Measurements from ENCODE around the gene FHAD1.

Gene FHAD1

DNA sequence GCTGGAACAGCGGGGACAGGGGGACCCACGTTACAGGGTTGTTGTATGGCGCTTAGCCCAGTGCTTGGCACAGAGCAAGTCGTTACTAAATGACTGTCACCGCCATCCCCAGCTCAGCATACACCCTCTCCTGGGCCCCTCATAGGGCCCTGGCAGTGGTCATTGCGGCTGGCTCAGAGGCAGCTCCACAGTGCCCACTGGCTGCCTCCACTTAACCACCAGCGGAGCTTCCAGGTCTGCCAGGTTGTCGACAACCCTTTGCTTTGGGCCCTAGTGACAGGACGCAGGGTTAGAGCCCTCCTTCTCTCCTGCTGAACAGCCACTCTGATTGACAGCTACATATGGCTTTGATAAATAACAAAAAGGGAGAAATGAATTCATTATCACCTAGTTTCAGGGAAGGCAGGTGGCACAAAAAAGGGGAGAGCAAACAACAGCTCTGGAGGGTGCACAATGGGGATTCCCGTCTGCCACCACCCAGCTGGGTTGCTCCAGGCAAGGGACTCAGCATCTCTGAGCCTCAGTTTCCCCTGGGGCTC is 167.5 kb downstream of the FHAD1 start:
- Histone ChIP-seq H2AK5ac (ENCODE audit: low read length, severe bottlenecking) (no peak overlapping the region), H4K8ac (ENCODE audit: low read length) (no peak overlapping the region), H2BK5ac (ENCODE audit: low read depth, low read length, poor library complexity, severe bottlenecking) (no peak overlapping the region), H3K4ac (ENCODE audit: low read depth in 1 of 2, low read length in 2 of 2) (no peak overlapping the region), H4K91ac (ENCODE audit: low read length) (no peak overlapping the region), H3K27ac (ENCODE audit: low read length, poor library complexity, severe bottlenecking) (no peak overlapping the region), H3K4me1 (ENCODE audit: control insufficient read depth, insufficient read depth, low read depth, low read length) (peaks cover 46% of the 10 kb centered on the region), H2BK120ac (ENCODE audit: low read depth, low read length) (no peak overlapping the region), H3K4me3 (ENCODE audit: insufficient read depth in 1 of 2, low read depth in 1 of 2, low read length in 2 of 2) (no peak overlapping the region), H3K9me3 (ENCODE audit: control insufficient read depth, low read length) (no peaks in the 10 kb centered on the region), H2BK12ac (ENCODE audit: low read length in 2 of 2) (no peak overlapping the region), H3K79me1 (replicated peaks; ENCODE audit: low read length, poor library complexity, severe bottlenecking) (peaks cover 41% of the 10 kb centered on the region), H3K14ac (ENCODE audit: low read length in 2 of 2) (no peak overlapping the region), H3K27me3 (ENCODE audit: control insufficient read depth in 1 of 2, insufficient read depth in 1 of 2, low read length in 2 of 2) (no peaks in the 10 kb centered on the region), H3K23ac (ENCODE audit: low read length in 2 of 2) (no peak overlapping the region), H3K18ac (ENCODE audit: low read depth in 1 of 2, low read length in 2 of 2) (no peak overlapping the region), H2BK15ac (ENCODE audit: low read depth, poor library complexity, severe bottlenecking) (no peak overlapping the region), H2AFZ (ENCODE audit: low read depth, low read length) (no peak overlapping the region), H3K9ac (ENCODE audit: low read length) (no peak overlapping the region), H3K36me3 (ENCODE audit: control insufficient read depth in 1 of 2, insufficient read depth in 2 of 2, low read depth in 1 of 2, low read length in 2 of 2) (peaks cover 3 to 6% of the 10 kb centered on the region in 2 experiments), H3K4me2 (ENCODE audit: low read length, poor library complexity, severe bottlenecking) (no peak overlapping the region)
- no peak for DNase-seq
- 94% methylated on average over 8 of the region's 10 CpGs for WGBS

DNA sequence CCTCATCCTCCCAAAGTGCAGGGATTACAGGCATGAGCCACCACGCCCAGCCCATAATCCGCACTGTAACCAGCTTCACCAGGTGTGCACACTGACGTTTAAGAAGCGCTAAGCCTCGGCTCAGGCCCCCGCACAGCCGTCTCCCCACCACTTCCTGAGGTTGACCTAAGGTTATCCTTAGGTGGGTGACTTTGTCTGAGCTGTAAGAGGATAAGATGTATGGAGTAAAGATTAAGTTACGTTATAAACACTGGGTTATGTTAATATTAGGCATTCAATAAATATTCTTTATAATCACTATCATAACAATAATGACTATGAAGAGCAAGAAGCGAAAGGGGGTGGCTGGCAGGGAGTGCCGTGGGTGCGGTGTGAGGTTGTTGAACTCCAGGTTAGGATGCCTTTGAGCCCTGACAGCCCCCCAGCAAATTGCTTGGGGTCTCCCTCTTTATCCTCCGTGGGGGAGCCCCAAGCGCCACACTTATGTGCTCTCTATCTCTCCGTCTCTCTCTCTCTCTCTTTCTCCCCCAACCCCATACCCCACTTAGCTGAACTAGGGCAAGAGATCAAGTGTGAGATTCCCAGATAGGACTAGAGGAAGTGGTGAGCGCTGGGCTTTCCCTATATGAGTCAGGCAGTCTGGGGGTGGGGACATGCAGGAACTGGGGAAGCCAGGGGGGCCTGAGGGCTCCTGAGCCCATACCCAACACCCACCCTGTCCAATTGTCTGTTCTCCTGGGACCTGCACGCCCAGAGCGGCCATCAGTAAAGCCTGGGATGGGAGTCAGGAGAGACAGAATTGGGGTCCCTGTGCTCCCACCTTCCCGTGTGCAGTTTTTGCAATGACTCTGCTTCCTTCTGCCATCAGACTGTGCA is 170.3 kb downstream of the FHAD1 start:
- peak overlapping the region; percentile 20 for H3K4me2 ChIP-seq (ENCODE audit: low read length, poor library complexity, severe bottlenecking)
- peaks cover 29% of the 10 kb centered on the region for H3K4me1 ChIP-seq (ENCODE audit: control insufficient read depth, insufficient read depth, low read depth, low read length)
- no peaks in the 10 kb centered on the region for H3K27me3 ChIP-seq (ENCODE audit: control insufficient read depth in 1 of 2, insufficient read depth in 1 of 2, low read length in 2 of 2)
- peak overlapping the region; percentile 78 for H4K91ac ChIP-seq (ENCODE audit: low read length)
- H3K9me3 ChIP-seq (ENCODE audit: control insufficient read depth, low read length) = no peaks in the 10 kb centered on the region
- DNase-seq = peak; percentile 92
- H2AFZ ChIP-seq (ENCODE audit: low read depth, low read length) = no peak overlapping the region
- peak overlapping the region; percentile 47 to 86 for H2BK12ac ChIP-seq (ENCODE audit: low read length in 2 of 2)
- H3K9ac ChIP-seq (ENCODE audit: low read length) = peak overlapping the region; percentile 10
- no peak overlapping the region for H2BK5ac ChIP-seq (ENCODE audit: low read depth, low read length, poor library complexity, severe bottlenecking)
- H3K4me3 ChIP-seq (ENCODE audit: insufficient read depth in 1 of 2, low read depth in 1 of 2, low read length in 2 of 2) = no peak overlapping the region
- H3K79me1 ChIP-seq (replicated peaks; ENCODE audit: low read length, poor library complexity, severe bottlenecking) = peaks cover 37% of the 10 kb centered on the region
- H3K18ac ChIP-seq (ENCODE audit: low read depth in 1 of 2, low read length in 2 of 2) = peak overlapping the region; percentile 91 to 92
- no peak overlapping the region for H3K23ac ChIP-seq (ENCODE audit: low read length in 2 of 2)
- H2BK15ac ChIP-seq (ENCODE audit: low read depth, poor library complexity, severe bottlenecking) = peak overlapping the region; percentile 52
- peaks cover 3 to 11% of the 10 kb centered on the region in 2 experiments for H3K36me3 ChIP-seq (ENCODE audit: control insufficient read depth in 1 of 2, insufficient read depth in 2 of 2, low read depth in 1 of 2, low read length in 2 of 2)
- 47% methylated on average over 12 of the region's 18 CpGs for WGBS
- no peak overlapping the region for H2AK5ac ChIP-seq (ENCODE audit: low read length, severe bottlenecking)
- peak overlapping the region; percentile 79 for H4K8ac ChIP-seq (ENCODE audit: low read length)
- H3K14ac ChIP-seq (ENCODE audit: low read length in 2 of 2) = no peak overlapping the region
- H2BK120ac ChIP-seq (ENCODE audit: low read depth, low read length) = peak overlapping the region; percentile 22
- peak overlapping the region; percentile 47 for H3K27ac ChIP-seq (ENCODE audit: low read length, poor library complexity, severe bottlenecking)
- H3K4ac ChIP-seq (ENCODE audit: low read depth in 1 of 2, low read length in 2 of 2) = peak overlapping the region in 1 of 2 experiments; percentile 68

DNA sequence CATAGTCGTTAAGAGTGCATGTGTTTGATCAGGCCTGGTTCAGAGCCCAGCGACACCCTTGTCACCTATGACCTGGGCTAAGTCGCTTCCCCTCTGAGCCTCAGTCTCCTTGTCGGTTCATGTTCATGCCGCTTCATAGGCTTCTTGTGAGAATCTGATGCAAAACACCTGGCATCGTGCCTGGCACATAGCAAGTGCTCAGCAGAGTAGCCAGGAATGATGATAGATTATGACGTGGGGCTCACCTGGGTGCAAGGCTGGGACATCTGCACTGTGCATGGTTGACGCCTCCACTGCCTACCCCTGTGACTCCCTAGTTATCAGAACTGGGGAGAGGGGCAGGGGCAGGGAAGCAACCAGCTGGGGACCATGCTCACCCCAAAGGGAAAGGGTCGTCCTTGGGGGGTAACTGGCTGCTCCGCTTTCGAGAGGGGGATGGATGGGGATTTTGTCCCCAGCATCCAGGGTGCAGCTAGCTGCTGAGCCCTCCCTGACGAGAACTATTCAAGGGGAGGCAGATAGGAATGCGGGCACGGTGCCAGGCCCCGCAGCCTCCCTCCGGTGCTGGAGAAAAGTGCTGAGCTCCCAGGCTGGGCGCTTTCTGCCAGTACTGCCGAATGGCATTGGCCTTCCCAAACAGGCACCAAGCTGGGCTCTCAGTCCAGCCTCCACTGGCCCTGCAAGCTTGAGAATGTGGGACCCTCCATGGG is 171.9 kb downstream of the FHAD1 start:
- Histone ChIP-seq H3K9ac (ENCODE audit: low read length) (no peak overlapping the region), H4K91ac (ENCODE audit: low read length) (peak overlapping the region; percentile 57), H3K9me3 (ENCODE audit: control insufficient read depth, low read length) (no peaks in the 10 kb centered on the region), H3K4me2 (ENCODE audit: low read length, poor library complexity, severe bottlenecking) (no peak overlapping the region), H4K8ac (ENCODE audit: low read length) (peak overlapping the region; percentile 29), H3K14ac (ENCODE audit: low read length in 2 of 2) (no peak overlapping the region), H2BK12ac (ENCODE audit: low read length in 2 of 2) (peak overlapping the region; percentile 45 to 49), H3K4ac (ENCODE audit: low read depth in 1 of 2, low read length in 2 of 2) (peak overlapping the region; percentile 21 to 27), H3K36me3 (ENCODE audit: control insufficient read depth in 1 of 2, insufficient read depth in 2 of 2, low read depth in 1 of 2, low read length in 2 of 2) (peaks cover 3 to 11% of the 10 kb centered on the region in 2 experiments), H2AFZ (ENCODE audit: low read depth, low read length) (no peak overlapping the region), H3K27me3 (ENCODE audit: control insufficient read depth in 1 of 2, insufficient read depth in 1 of 2, low read length in 2 of 2) (no peaks in the 10 kb centered on the region), H2BK15ac (ENCODE audit: low read depth, poor library complexity, severe bottlenecking) (peak overlapping the region; percentile 54), H3K4me1 (ENCODE audit: control insufficient read depth, insufficient read depth, low read depth, low read length) (peaks cover 33% of the 10 kb centered on the region), H2AK5ac (ENCODE audit: low read length, severe bottlenecking) (peak overlapping the region; percentile 62), H2BK120ac (ENCODE audit: low read depth, low read length) (no peak overlapping the region), H3K18ac (ENCODE audit: low read depth in 1 of 2, low read length in 2 of 2) (peak overlapping the region; percentile 11 to 50), H2BK5ac (ENCODE audit: low read depth, low read length, poor library complexity, severe bottlenecking) (no peak overlapping the region), H3K27ac (ENCODE audit: low read length, poor library complexity, severe bottlenecking) (no peak overlapping the region), H3K79me1 (replicated peaks; ENCODE audit: low read length, poor library complexity, severe bottlenecking) (peaks cover 33% of the 10 kb centered on the region), H3K4me3 (ENCODE audit: insufficient read depth in 1 of 2, low read depth in 1 of 2, low read length in 2 of 2) (no peak overlapping the region), H3K23ac (ENCODE audit: low read length in 2 of 2) (no peak overlapping the region)
- DNase-seq = no peak
- WGBS = 86% methylated on average over 18 of the region's 18 CpGs

All from mesenchymal stem cell (in vitro differentiated cells and primary cell).